ENCODE results near the gene COPZ2. TPM values are rescaled to one million over a fixed set of nuclear protein-coding genes. Genes with fewer than 3 reads are reported as not detected.
"Not testable (repeated sequence)": the region's sequence is repeated elsewhere in the genome, so short reads cannot be mapped to it uniquely, and the experiment has no call there.

Gene COPZ2
- total and polyA plus RNA-seq, 7 experiments from 2014 or later = 0.75 to 5.5 (median 1.1) TPM

- intact Hi-C loops (cut with micrococcal nuclease) = no loop called here
- H3K4me3 Mint-ChIP-seq = no peak overlapping the region
- Histone ChIP-seq H3K4me1 (ENCODE audit: control insufficient read depth in 2 of 2, insufficient read depth in 2 of 2, low read length in 2 of 2) (no peaks in the 10 kb centered on the region), H3K4me3 (ENCODE audit: low read length) (no peak overlapping the region), H3K9me3 (ENCODE audit: control insufficient read depth in 2 of 3, low read length in 3 of 3) (no peaks in the 10 kb centered on the region), H3K27me3 (ENCODE audit: control insufficient read depth in 2 of 2, insufficient read depth in 2 of 2, low read length in 2 of 2) (no peaks in the 10 kb centered on the region), H3K27ac (ENCODE audit: low read depth, low read length) (no peak overlapping the region), H3K36me3 (ENCODE audit: control insufficient read depth in 2 of 3, insufficient read depth in 3 of 3, low read length in 3 of 3) (no peaks in the 10 kb centered on the region)
- ATAC-seq (no peak), DNase-seq (no peak)
- ChIA-PET POLR2A (no interaction called here), CTCF (no interaction called here)
- no peak overlapping the region for H3K27ac Mint-ChIP-seq
- peaks cover 0 to 3% (median 0%) of the 10 kb centered on the region in 11 donors for H3K9me3 Mint-ChIP-seq
- H3K27me3 Mint-ChIP-seq = peaks cover 0 to 16% (median 5%) of the 10 kb centered on the region in 5 donors
- H3K4me1 Mint-ChIP-seq = peaks cover 0 to 14% (median 0%) of the 10 kb centered on the region in 7 donors
- H3K36me3 Mint-ChIP-seq = no peaks in the 10 kb centered on the region
Observed at GRCh38 chr17:47992216-47992615, 45.4 kb downstream of the COPZ2 start.

GRCh38 chr17:47990962-47991731 lies 46.5 kb downstream of the COPZ2 start:
- CTCF ChIA-PET = no interaction called here
- H3K9me3 ChIP-seq (ENCODE audit: control insufficient read depth in 2 of 3, low read length in 3 of 3) = no peaks in the 10 kb centered on the region
- no peaks in the 10 kb centered on the region for H3K36me3 ChIP-seq (ENCODE audit: control insufficient read depth in 2 of 3, insufficient read depth in 3 of 3, low read length in 3 of 3)
- no peak overlapping the region for H3K27ac ChIP-seq (ENCODE audit: low read depth, low read length)
- peaks cover 0 to 14% (median 0%) of the 10 kb centered on the region in 7 donors for H3K4me1 Mint-ChIP-seq
- peaks cover 0 to 10% (median 4%) of the 10 kb centered on the region in 5 donors for H3K27me3 Mint-ChIP-seq
- intact Hi-C loops (cut with micrococcal nuclease) = no loop called here
- no peak overlapping the region for H3K27ac Mint-ChIP-seq
- H3K4me3 ChIP-seq (ENCODE audit: low read length) = no peak overlapping the region
- DNase-seq (no peak), ATAC-seq (no peak)
- H3K9me3 Mint-ChIP-seq = peaks cover 0 to 3% (median 0%) of the 10 kb centered on the region in 11 donors
- H3K27me3 ChIP-seq (ENCODE audit: control insufficient read depth in 2 of 2, insufficient read depth in 2 of 2, low read length in 2 of 2) = no peaks in the 10 kb centered on the region
- H3K4me3 Mint-ChIP-seq = no peak overlapping the region
- POLR2A ChIA-PET = no interaction called here
- H3K4me1 ChIP-seq (ENCODE audit: control insufficient read depth in 2 of 2, insufficient read depth in 2 of 2, low read length in 2 of 2) = no peaks in the 10 kb centered on the region
- no peaks in the 10 kb centered on the region for H3K36me3 Mint-ChIP-seq

GRCh38 chr17:47989700-47990099 lies 47.9 kb downstream of the COPZ2 start:
- ATAC-seq (no peak), DNase-seq (no peak)
- no peaks in the 10 kb centered on the region for H3K36me3 Mint-ChIP-seq
- H3K27ac Mint-ChIP-seq = peak overlapping the region in 1 of 9 donors; percentile 29
- H3K4me1 ChIP-seq (ENCODE audit: control insufficient read depth in 2 of 2, insufficient read depth in 2 of 2, low read length in 2 of 2) = no peaks in the 10 kb centered on the region
- no peaks in the 10 kb centered on the region for H3K9me3 ChIP-seq (ENCODE audit: control insufficient read depth in 2 of 3, low read length in 3 of 3)
- peaks cover 0 to 10% (median 4%) of the 10 kb centered on the region in 5 donors for H3K27me3 Mint-ChIP-seq
- intact Hi-C loops (cut with micrococcal nuclease) = no loop called here
- no peaks in the 10 kb centered on the region for H3K36me3 ChIP-seq (ENCODE audit: control insufficient read depth in 2 of 3, insufficient read depth in 3 of 3, low read length in 3 of 3)
- H3K4me1 Mint-ChIP-seq = peaks cover 0 to 14% (median 0%) of the 10 kb centered on the region in 7 donors
- H3K4me3 ChIP-seq (ENCODE audit: low read length) = no peak overlapping the region
- ChIA-PET CTCF (no interaction called here), POLR2A (no interaction called here)
- no peaks in the 10 kb centered on the region for H3K27me3 ChIP-seq (ENCODE audit: control insufficient read depth in 2 of 2, insufficient read depth in 2 of 2, low read length in 2 of 2)
- peaks cover 0 to 3% (median 0%) of the 10 kb centered on the region in 11 donors for H3K9me3 Mint-ChIP-seq
- no peak overlapping the region for H3K4me3 Mint-ChIP-seq
- H3K27ac ChIP-seq (ENCODE audit: low read depth, low read length) = no peak overlapping the region

- H3K4me1 Mint-ChIP-seq = peaks cover 0 to 14% (median 0%) of the 10 kb centered on the region in 7 donors
- H3K27me3 Mint-ChIP-seq = peaks cover 0 to 6% (median 3%) of the 10 kb centered on the region in 5 donors
- Histone ChIP-seq H3K4me1 (ENCODE audit: control insufficient read depth in 2 of 2, insufficient read depth in 2 of 2, low read length in 2 of 2) (no peaks in the 10 kb centered on the region), H3K27ac (ENCODE audit: low read depth, low read length) (no peak overlapping the region), H3K4me3 (ENCODE audit: low read length) (no peak overlapping the region), H3K9me3 (ENCODE audit: control insufficient read depth in 2 of 3, low read length in 3 of 3) (no peaks in the 10 kb centered on the region), H3K36me3 (ENCODE audit: control insufficient read depth in 2 of 3, insufficient read depth in 3 of 3, low read length in 3 of 3) (no peaks in the 10 kb centered on the region), H3K27me3 (ENCODE audit: control insufficient read depth in 2 of 2, insufficient read depth in 2 of 2, low read length in 2 of 2) (no peaks in the 10 kb centered on the region)
- CTCF ChIA-PET = no interaction called here
- H3K36me3 Mint-ChIP-seq = no peaks in the 10 kb centered on the region
- no peak overlapping the region for H3K4me3 Mint-ChIP-seq
- DNase-seq (no peak), ATAC-seq (no peak)
- H3K27ac Mint-ChIP-seq = peak overlapping the region in 1 of 9 donors; percentile 29
- H3K9me3 Mint-ChIP-seq = peaks cover 0 to 2% (median 0%) of the 10 kb centered on the region in 11 donors
- POLR2A ChIA-PET = no interaction called here
- intact Hi-C loops (cut with micrococcal nuclease) = no loop called here
Observed at GRCh38 chr17:47989159-47989558, 48.4 kb downstream of the COPZ2 start.

GRCh38 chr17:47988445-47988844 lies 49.2 kb downstream of the COPZ2 start:
- ATAC-seq; H3K9me3 ChIP-seq (ENCODE audit: control insufficient read depth in 2 of 3, low read length in 3 of 3); H3K4me1 ChIP-seq (ENCODE audit: control insufficient read depth in 2 of 2, insufficient read depth in 2 of 2, low read length in 2 of 2); intact Hi-C loops (cut with micrococcal nuclease); DNase-seq; H3K27me3 ChIP-seq (ENCODE audit: control insufficient read depth in 2 of 2, insufficient read depth in 2 of 2, low read length in 2 of 2); H3K4me3 Mint-ChIP-seq; POLR2A ChIA-PET; H3K36me3 Mint-ChIP-seq; CTCF ChIA-PET; H3K4me3 ChIP-seq (ENCODE audit: low read length); H3K36me3 ChIP-seq (ENCODE audit: control insufficient read depth in 2 of 3, insufficient read depth in 3 of 3, low read length in 3 of 3); H3K9me3 Mint-ChIP-seq; H3K27ac ChIP-seq (ENCODE audit: low read depth, low read length); H3K27me3 Mint-ChIP-seq: not testable (repeated sequence)
- Mint-ChIP-seq H3K4me1 (peaks cover 0 to 14% (median 0%) of the 10 kb centered on the region in 7 donors), H3K27ac (peak overlapping the region in 1 of 9 donors; percentile 29)

GRCh38 chr17:47987240-47987835 lies 50.3 kb downstream of the COPZ2 start:
- intact Hi-C loops (cut with micrococcal nuclease) = no loop called here

More at GRCh38 chr17:47987240-47987835, 50.3 kb downstream of the COPZ2 start:
- H3K27ac ChIP-seq (ENCODE audit: low read depth, low read length) = no peak overlapping the region
- peaks cover 0 to 18% (median 0%) of the 10 kb centered on the region in 3 experiments for H3K36me3 ChIP-seq (ENCODE audit: control insufficient read depth in 2 of 3, insufficient read depth in 3 of 3, low read length in 3 of 3)
- H3K27ac Mint-ChIP-seq = no peak overlapping the region
- no peaks in the 10 kb centered on the region for H3K4me1 ChIP-seq (ENCODE audit: control insufficient read depth in 2 of 2, insufficient read depth in 2 of 2, low read length in 2 of 2)
- peaks cover 0 to 2% (median 0%) of the 10 kb centered on the region in 5 donors for H3K27me3 Mint-ChIP-seq
- no peaks in the 10 kb centered on the region for H3K27me3 ChIP-seq (ENCODE audit: control insufficient read depth in 2 of 2, insufficient read depth in 2 of 2, low read length in 2 of 2)
- H3K4me1 Mint-ChIP-seq = peaks cover 0 to 14% (median 0%) of the 10 kb centered on the region in 7 donors
- peaks cover 0 to 6% (median 0%) of the 10 kb centered on the region in 5 donors for H3K36me3 Mint-ChIP-seq
- ATAC-seq (no peak), DNase-seq (no peak)
- H3K4me3 Mint-ChIP-seq = no peak overlapping the region
- ChIA-PET POLR2A (no interaction called here), CTCF (interaction anchor here (1.5 kb wide), 1 partner anchor 37 kb away, joined by 10 read pairs; no protein-coding TSS in a partner anchor)
- no peaks in the 10 kb centered on the region for H3K9me3 Mint-ChIP-seq
- H3K9me3 ChIP-seq (ENCODE audit: control insufficient read depth in 2 of 3, low read length in 3 of 3) = no peaks in the 10 kb centered on the region
- H3K4me3 ChIP-seq (ENCODE audit: low read length) = no peak overlapping the region
